NCI-H446 treated with DMSO at 0.1 percent for 48 hours (cell line): Measurements from ENCODE around the gene XCR1.

Experiments
- DNase-seq: peaks from one replicate; lab custom pipeline; 2025; lab: John Stamatoyannopoulos, UW

XCR1 gene

DNA sequence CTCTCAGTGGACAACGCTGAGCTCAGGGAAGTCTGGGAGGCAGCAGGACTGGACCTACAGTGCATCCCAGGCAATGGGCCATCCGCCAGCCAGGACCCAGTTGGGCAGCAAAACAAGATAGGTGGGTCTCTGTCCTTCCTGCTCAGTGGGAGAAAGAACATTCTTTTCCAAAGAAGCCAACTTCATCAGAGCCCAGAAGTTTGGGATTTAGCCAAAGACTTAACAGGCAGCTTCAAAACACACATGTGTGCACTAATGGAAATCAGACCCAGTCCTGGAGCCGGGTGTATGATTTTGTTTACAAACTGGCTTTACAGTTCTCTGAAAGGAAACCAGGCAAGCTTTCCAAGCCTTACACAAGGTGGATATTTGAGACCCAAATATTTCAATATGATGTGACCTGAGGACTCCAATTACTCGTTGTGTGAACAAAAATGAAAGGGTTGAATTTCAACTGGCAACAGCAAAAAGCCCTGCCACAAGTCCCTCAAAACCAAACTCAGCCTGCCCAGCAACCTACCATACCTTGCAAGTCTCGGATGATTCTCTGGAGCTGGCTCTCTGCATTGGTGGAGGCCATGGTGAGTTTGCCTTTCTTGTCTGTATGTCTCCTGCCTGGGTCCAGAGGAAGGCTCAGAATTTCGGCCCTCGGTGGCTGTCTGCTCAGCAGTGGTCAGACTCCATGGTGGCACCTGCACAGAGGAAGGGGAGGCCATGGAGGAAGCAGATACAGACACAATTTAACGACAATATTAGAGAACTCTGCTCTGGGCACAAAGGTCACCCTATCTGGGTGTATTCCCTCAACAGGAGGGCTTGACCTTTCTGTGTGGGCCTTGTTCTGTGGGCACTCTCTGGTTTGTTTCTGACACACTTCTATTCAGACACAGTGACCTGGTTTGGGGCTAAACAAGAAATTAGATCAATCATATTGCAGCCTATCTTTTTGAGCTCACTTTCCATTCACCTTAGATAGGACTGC is 42.7 kb downstream of the XCR1 start:
- no peak for DNase-seq

DNA sequence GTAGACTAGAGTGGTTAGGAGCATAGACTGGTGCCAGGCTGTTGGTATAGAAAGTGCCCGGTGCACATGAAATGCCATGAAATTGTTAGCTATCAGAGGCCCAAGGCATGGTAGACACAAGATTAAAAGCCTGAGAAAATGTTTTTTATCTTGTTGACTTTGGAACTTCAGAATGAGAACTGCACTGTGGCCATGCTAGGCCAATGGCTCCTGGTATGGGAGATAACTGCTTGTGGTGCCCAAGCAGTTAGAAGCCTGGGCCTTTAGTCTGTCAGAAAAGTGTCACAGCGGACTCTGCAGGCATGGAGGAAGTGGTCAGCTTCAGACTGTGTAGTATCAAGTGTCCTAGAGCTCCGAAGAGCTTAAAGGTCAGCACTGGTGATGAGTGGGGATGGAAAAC is 43.5 kb downstream of the XCR1 start:
- DNase-seq = no peak

DNA sequence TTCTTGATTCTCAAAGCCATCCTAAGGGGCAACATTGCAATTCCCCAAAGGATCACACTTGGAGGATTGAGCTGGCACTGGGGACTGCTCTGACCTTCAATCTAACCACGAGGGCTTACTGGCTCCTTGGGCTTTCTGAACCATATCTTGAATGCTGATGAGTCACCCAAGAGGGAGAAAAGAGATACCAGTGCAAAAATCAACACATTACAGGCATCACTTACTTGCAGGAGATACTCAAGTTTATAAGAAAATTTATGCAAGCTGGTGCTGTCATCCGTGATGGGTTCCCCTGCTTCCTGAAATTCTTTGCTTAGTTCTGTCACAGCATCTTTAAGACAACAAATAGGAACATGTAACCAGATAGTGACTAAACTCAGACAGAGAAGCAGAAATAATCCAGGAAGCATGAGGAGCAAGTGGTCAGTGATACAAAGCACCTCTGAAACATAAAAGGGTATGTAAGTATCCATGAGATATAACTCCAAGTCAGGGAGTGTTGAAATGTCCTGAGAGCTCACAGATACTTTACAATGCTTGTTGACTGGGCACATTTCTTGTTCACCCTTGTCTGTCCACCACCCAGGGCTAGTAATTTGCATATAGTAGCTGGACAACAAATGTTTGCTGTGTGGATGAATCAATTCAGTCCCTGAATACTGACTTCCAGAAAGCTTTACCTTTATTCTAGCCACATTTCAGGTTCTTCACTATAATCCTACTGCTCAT is 45.8 kb downstream of the XCR1 start:
- DNase-seq = no peak

DNA sequence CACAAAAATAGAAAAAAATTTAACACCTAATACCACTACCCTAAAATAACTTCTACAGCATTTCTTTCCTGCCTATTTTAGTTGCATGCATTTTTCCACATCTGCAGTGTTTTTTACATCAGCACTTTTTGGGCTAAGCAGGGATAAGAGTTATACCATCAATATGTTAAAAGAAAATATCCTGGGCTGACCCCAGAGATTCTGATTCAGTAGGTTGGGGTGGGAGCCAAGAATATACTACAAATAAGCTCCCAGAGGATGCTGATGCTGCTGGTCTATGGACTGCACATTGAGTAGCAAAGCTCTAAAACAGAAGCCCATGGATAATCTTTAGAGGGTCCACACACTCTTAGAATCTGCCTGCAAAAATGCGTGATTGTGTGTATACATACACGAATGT is 46.5 kb downstream of the XCR1 start:
- no peak for DNase-seq

DNA sequence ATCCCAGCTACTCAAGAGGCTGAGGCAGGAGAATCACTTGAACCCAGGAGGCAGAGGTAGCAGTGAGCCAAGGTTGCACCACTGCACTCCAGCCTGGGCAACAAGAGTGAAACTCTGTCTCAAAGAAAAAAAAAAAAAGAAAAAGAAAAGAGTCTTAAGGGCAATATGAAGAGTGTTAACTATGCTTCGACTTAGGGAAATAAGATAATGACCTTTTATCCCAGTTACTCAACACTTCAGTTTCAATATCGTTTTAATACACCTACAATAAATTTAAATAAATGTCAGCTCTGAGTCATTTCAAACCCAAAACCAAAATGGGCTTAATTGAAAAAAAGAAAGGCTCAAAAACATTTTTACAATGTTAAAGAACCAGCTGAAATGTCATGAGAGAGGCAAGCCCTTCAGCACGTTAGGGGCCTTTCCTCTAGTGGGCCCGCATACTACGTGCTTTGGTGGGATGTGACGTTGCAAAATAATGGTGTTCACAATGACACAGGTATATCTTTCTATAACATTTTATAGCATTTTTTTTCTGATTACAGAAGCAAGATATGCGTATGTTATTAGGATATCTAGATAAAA is 47.0 kb downstream of the XCR1 start:
- DNase-seq = no peak

DNA sequence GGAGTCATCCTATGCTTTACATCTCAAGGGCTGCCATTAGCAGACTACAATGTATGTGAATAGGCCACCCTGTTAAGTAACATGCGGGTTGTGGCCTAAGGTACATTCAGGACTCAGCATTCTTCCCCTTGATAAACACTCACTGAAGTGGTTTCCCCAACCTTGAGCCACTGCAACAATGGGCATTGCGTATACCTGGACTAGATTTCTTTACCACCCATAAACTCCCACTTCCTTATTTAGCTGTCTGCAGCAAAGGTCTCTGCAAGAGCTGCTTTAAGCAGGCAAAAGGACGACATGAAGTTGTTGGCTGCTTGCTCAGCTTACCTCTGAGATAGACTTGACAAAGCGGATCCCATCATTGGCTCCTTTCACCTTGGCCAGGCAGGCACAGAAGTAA is 47.9 kb downstream of the XCR1 start:
- DNase-seq = no peak

DNA sequence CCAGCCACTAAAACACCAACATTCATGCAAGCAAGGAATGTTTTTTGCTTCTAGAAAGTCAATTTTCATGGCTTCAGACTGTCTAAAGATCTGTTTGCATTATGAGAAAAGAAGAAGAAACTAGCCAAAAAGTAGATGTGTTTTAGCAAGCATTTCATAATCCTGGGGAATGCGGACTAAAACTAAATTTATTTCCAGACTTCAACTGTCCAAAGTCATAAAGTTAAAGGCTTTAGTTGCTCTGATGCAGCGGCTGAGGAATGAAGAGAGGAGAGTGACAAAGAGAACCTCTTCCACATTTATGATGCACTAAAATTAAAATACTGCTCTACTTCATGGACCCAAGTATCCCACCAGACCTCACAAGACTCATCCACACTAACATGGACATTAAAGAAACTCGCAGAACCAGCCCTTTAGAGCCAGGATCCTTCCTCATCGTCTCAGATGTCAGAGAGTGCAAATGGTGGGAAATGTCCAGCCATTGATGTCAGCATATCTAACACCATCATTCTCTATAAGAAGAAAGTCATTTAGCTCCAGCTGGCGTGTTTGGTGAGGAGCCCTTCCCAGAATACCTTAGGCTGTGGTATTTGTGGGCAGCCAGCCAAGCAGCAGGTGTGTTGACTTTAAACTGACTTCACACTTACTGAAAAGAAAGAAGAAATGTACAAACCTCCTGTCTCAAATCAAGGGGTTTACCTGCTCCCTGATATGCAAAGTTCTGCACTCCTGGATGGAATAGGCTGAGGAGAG is 49.1 kb downstream of the XCR1 start:
- DNase-seq = no peak

DNA sequence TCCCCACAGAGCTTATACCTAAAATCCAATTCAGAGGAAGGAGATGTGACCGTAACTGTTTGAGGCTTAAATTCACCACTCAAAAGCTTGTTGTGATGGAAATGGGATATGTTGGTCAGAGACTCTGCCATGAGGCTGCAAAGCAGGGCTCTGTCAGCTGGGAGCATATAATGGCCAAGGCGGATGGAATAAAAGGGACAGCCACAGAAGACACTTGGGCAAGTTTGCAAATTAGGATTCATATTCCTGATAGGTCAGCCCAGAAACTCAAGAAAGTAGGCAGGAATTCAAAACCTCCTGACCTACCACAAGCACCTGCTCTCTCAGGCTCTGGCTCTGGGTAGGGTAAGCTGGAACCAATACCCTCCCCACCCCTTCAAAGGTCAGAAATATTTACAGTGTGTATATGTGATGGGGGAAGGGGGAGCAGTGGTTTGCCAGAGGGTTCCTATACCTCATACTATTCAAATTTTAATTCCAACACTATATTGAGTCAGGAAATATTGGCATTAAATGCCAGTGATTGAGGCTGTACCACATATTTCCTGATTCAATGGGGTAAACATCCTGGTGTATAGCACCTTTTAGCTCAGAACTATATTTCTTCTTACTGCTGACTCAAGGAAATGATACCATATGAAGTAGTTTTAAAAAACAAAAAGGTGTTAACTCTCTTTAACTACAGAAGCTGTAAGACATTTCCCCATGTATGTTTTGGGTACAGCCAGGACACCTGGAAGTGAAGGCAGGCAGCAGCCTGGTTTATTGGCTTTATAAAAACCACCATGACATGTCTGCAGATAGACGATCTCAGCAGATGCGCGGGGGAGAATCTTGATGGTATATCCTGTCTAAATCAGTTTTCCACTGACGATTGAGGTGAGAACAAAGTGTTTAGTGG is 50.8 kb downstream of the XCR1 start:
- DNase-seq = no peak

DNA sequence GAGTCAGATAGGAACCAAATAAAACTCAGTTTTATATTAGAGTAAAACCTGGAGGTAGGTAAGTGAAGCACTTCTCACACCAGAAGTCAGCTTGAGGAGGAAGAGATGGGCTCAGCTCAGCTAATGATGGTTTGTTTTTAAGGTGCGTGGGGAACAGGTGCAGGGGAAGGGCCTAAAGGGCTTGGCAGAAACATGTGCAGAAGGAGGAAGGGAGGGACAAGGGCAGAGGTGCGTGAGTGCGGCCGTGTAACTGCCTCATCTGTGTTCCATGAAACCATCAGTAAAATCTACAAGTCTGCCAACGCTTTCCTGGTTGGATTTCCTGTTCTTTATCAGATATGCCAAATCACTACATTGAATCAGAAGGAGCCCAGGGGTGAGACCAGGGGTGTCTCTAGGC is 51.6 kb downstream of the XCR1 start:
- no peak for DNase-seq

DNA sequence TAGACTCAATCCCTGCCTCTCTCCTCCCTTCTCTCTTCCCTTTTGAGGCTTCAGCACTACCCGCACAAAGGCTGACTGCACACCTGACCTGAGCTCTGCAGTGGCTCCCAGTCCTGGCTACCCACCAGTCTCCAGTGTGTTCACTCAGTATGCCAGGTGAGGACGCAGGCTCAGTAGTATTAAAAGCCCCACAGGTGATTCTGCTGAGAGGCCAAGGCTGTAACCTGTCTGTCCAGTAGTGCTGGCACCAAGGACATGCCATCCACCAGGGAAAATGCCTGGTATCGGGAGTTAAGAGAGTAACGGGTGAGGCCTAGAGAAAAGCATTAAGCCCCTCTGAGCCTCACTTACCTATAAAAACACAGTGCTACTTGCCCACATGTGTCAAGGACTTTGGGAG is 52.6 kb downstream of the XCR1 start:
- DNase-seq = no peak

DNA sequence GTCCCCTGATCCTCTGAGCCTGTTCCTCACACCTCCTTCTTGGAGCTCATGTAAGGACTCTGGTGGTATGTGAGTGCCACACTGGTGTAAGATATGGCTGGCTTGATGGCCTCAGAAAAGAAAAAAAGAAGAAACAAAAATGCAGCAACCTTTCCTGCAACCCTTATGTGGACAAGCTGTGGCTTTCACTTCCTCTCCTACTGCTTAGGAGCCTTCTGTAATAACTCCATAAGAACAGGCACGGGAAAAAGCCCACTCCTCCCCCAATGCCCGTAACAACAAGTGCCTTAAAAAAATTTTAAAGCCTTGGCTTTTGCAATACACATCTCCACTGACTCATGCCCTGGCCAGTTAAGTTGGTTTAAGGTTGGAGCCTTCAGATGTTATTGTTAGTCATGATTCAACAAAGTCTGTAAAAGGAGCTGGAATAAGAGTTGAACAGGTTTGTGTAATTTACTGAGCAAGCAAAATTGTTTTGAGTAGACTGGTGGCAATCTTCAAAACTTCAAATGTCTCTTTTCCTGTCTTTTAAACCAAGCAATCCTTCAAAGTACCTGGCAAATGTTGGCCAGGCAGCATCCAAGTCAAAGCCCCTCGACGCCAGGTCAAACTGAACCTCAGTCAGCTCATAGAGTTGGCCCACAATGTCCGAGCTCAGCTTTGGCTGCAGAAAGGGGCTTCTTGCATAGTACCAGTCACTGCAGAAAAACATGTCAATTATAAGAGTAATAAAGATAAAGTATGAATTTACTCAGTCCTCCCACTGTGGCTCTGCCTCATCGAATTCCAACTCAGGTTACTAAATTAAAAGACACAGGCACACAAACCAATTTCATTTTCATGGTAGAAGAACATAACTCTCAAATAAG is 54.5 kb downstream of the XCR1 start:
- DNase-seq = no peak

DNA sequence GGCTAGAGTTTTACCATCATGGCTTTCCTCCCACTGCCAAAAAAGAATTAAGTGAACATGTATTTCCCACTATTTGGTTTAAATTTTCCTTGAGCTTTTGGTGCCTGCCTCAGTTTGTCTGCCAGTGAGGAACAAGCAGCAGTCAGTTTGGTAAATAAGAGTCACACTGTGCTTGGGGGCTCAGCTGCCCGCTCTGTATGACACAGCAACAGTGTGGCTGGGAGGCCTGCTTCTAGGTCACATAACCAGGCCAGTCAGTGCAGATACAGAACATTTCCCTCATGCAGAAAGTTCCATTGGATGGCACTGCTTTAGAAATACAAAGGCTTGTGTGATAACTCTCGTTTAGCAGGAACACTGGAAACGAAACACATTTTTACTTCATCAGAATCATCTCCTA is 57.3 kb downstream of the XCR1 start:
- DNase-seq = no peak

DNA sequence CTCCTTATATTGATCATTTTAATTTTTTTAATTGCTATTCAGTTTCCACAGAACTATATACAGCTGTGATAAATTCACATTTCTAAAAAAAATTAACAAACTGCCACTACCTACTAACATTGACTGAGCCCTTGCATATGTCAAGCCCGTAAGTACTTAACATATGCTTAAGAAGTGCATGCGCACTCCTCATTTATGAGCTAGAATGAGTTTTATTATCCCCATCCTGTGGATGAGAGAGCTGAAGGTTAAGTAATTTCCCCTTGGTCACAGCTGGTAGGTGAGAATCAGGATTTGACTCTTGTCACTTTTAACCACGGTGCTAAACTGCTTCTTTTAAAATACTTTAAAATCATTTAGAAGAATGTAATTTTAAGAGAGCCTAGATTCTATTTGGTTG is 58.2 kb downstream of the XCR1 start:
- no peak for DNase-seq

DNA sequence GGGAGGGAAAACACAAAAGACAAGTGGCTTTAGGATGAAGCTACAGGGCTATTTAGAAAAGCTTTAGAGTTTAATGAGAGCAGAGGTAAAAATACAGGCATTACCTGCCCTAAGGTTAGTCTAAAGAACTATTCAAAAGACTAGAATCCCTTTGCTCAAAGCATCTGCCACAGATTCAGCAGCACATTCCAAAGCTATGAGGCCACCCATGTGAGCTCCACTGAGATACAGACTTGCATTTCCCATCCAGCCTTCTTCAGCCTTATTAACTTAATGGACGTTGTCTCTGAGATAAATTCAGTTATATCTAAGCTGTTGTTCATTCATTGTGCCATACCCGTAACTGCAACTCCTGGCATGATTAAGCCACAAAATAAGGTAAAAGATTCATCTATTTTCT is 58.6 kb downstream of the XCR1 start:
- no peak for DNase-seq

DNA sequence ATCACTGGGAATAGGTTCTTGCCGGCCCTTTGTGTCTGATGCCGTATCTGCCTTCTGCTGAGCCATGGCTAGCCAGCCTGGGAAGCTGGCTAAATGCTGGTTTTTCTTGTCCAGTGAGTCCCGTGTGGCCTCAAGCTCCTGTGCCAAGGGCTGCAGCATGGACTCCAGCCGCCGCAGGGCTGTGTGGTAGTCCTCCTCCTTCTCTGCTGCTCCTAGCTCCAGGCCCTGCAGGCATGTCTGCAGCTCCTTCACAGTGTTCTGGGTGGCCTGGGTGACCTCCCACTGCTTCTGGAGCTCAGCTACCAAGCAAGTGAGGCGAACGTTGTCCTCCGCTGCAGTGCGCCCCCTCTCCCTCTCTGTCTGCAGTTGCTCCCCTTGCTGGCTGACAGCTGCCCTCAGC is 59.1 kb downstream of the XCR1 start:
- no peak for DNase-seq

DNA sequence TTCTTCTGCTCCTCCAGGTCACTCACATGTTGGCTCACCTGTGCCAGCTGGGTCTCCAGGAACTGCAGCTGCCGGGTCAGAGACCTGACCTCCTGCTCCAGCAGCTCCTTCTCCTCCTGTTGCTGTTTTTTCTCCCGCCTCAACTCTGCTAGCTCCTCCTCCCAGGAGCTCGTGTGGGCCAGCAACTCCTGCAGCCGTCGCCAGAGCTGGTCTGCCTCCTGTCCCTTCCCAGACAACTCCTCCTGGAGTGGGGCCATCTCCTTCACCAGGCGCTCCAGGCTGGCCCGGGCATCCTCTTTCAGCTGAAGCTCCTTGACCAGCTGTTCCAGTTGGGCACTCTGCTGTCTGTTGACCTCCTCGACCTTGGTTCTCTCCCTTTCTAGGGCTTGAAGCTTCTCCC is 59.6 kb downstream of the XCR1 start:
- no peak for DNase-seq
